ENCODE results near the gene RAET1G. TPM values are rescaled to one million over a fixed set of nuclear protein-coding genes. Genes with fewer than 3 reads are reported as not detected.
"Not testable (repeated sequence)": the region's sequence is repeated elsewhere in the genome, so short reads cannot be mapped to it uniquely, and the experiment has no call there.

The RAET1G gene
- total RNA-seq, 1 donor from 2014 or later, result not detected

GRCh38 chr6:149897855-149898744, 24.8 kb downstream of the RAET1G start, which contains the start of gene RAET1E:
TSS of gene RAET1E (minus strand) at chr6:149898113. CDS start at chr6:149890901, 7,212 bp downstream.
- intact Hi-C loops (cut with micrococcal nuclease), result no loop called here

- intact Hi-C loops (cut with micrococcal nuclease), result no loop called here
These were observed 25.8 kb downstream of the RAET1G start for GRCh38 chr6:149897015-149897697.

GRCh38 chr6:149896491-149896890, 26.4 kb downstream of the RAET1G start:
- intact Hi-C loops (cut with micrococcal nuclease), result no loop called here

GRCh38 chr6:149895833-149896271, 27.1 kb downstream of the RAET1G start:
- intact Hi-C loops (cut with micrococcal nuclease), result no loop called here

GRCh38 chr6:149895048-149895590, 27.8 kb downstream of the RAET1G start:
- intact Hi-C loops (cut with micrococcal nuclease), result no loop called here

GRCh38 chr6:149891864-149892263, 31.1 kb downstream of the RAET1G start:
- intact Hi-C loops (cut with micrococcal nuclease), result not testable (repeated sequence)

GRCh38 chr6:149891259-149891658, 31.7 kb downstream of the RAET1G start:
- intact Hi-C loops (cut with micrococcal nuclease), result no loop called here

- intact Hi-C loops (cut with micrococcal nuclease), result no loop called here
These were observed 32.3 kb downstream of the RAET1G start for GRCh38 chr6:149890629-149891045.

- intact Hi-C loops (cut with micrococcal nuclease), result no loop called here
These were observed 33.6 kb downstream of the RAET1G start for GRCh38 chr6:149889326-149889725.

- intact Hi-C loops (cut with micrococcal nuclease), result no loop called here
These were observed 34.3 kb downstream of the RAET1G start for GRCh38 chr6:149888659-149889058.

GRCh38 chr6:149888093-149888492, 34.8 kb downstream of the RAET1G start:
- intact Hi-C loops (cut with micrococcal nuclease), result no loop called here

- intact Hi-C loops (cut with micrococcal nuclease), result no loop called here
These were observed 35.6 kb downstream of the RAET1G start for GRCh38 chr6:149887343-149887742.

- intact Hi-C loops (cut with micrococcal nuclease), result no loop called here
These were observed 37.0 kb downstream of the RAET1G start for GRCh38 chr6:149885888-149886287.

GRCh38 chr6:149884617-149885016, 38.3 kb downstream of the RAET1G start:
- intact Hi-C loops (cut with micrococcal nuclease), result no loop called here

- intact Hi-C loops (cut with micrococcal nuclease), result no loop called here
These were observed 38.7 kb downstream of the RAET1G start for GRCh38 chr6:149884215-149884614.

- intact Hi-C loops (cut with micrococcal nuclease), result no loop called here
These were observed 41.1 kb downstream of the RAET1G start for GRCh38 chr6:149881860-149882259.

- intact Hi-C loops (cut with micrococcal nuclease), result no loop called here
These were observed 41.7 kb downstream of the RAET1G start for GRCh38 chr6:149881066-149881766.

- intact Hi-C loops (cut with micrococcal nuclease), result no loop called here
These were observed 45.3 kb downstream of the RAET1G start for GRCh38 chr6:149877659-149878058.

GRCh38 chr6:149876241-149876933, 46.5 kb downstream of the RAET1G start:
- intact Hi-C loops (cut with micrococcal nuclease), result no loop called here

GRCh38 chr6:149872233-149872632, 50.7 kb downstream of the RAET1G start:
- intact Hi-C loops (cut with micrococcal nuclease), result no loop called here

GRCh38 chr6:149871182-149871581, 51.7 kb downstream of the RAET1G start:
- intact Hi-C loops (cut with micrococcal nuclease), result no loop called here

All from T-helper 2 cell treated with Interferon-gamma antibody and Interleukin-4, amounts not matched to agents 100 ng/mL and 5 ng/mL, for 36 hours (primary cell).